B cell (primary cell): ENCODE results near the gene DCAF6. TPM values are rescaled to one million over a fixed set of nuclear protein-coding genes. Genes with fewer than 3 reads are reported as not detected.

Experiments
- ATAC-seq: fragments of 200-7000 bp; cut with Tn5 transposase; one replicate; pipeline ENCODE4 v1.10.0; 2021; ENCODE audit warnings: low read depth, mild to moderate bottlenecking, moderate number of reproducible peaks, moderate library complexity
- CTCF ChIA-PET: fragments of 350-600 bp; sonication (Branson Sonifier 250); formaldehyde crosslinking; loops from one replicate; lab custom pipeline; 2021; ENCODE audit warnings: antibody characterized with exemption, inconsistent platforms; lab: Charles Lee
- POLR2A ChIA-PET: fragments of 350-600 bp; sonication (Branson Sonifier 250); formaldehyde crosslinking; loops from one replicate; lab custom pipeline; 2021; ENCODE audit warnings: antibody characterized with exemption; lab: Charles Lee
- DNase-seq: peaks from one replicate; pipeline ENCODE4 v3.0.0; 2013
- H2AFZ ChIP-seq: 2 replicates; pipeline ENCODE4 v1.6.1; 2012; ENCODE audit warnings: mild to moderate bottlenecking, low read depth, low read length; ENCODE audit not compliant: insufficient read depth, poor library complexity, severe bottlenecking
- H3K27ac ChIP-seq, 2 donors: 1 replicate in 1 of 2; 2 replicates in 1 of 2; pipeline ENCODE4 v1.5.1; 2012 to 2013; ENCODE audit warnings: low read length in 2 of 2, mild to moderate bottlenecking in 2 of 2, moderate library complexity in 1 of 2
- H3K27me3 ChIP-seq, 4 experiments: fragments of 200-600 bp in 1 of 4; sonication (generic) in 1 of 4; replicated peaks in 1 of 4; 1 replicate in 2 of 4; 2 replicates in 2 of 4; pipeline versions ENCODE4 v1.6.1 to v1.7.0; 2013 to 2016; ENCODE audit warnings: low read length in 3 of 4, mild to moderate bottlenecking in 2 of 4, mixed read lengths in 1 of 4, moderate library complexity in 1 of 4; ENCODE audit not compliant: insufficient read depth in 4 of 4, control insufficient read depth in 3 of 4; ENCODE audit errors: control extremely low read depth in 1 of 4
- H3K36me3 ChIP-seq, 2 experiments: replicated peaks in 1 of 2; 1 replicate in 1 of 2; 2 replicates in 1 of 2; pipeline versions ENCODE4 v1.6.1 to v1.7.1; 2013; ENCODE audit warnings: low read length in 1 of 2; ENCODE audit not compliant: insufficient read depth in 2 of 2, control insufficient read depth in 1 of 2; ENCODE audit errors: control extremely low read depth in 1 of 2, extremely low read depth in 1 of 2
- H3K4me1 ChIP-seq, 2 donors: fragments of 200-600 bp in 1 of 2; sonication (generic) in 1 of 2; 1 replicate in 1 of 2; 2 replicates in 1 of 2; pipeline versions ENCODE4 v1.5.1 to v1.6.1; 2013 to 2017; ENCODE audit warnings: low read length in 2 of 2; ENCODE audit not compliant: control insufficient read depth in 2 of 2, insufficient read depth in 2 of 2
- H3K4me2 ChIP-seq: replicated peaks from 2 replicates; pipeline ENCODE3; 2012; ENCODE audit warnings: mild to moderate bottlenecking, low read depth, low read length; ENCODE audit not compliant: poor library complexity, severe bottlenecking
- H3K4me3 ChIP-seq, 5 experiments: fragments of 200-600 bp in 1 of 5; sonication (generic) in 1 of 5; 1 replicate in 3 of 5; 2 replicates in 2 of 5; pipeline versions ENCODE4 v1.5.1 to v1.7.0; 2011 to 2016; ENCODE audit warnings: low read length in 4 of 5, mild to moderate bottlenecking in 4 of 5, low read depth in 2 of 5, control low read depth in 1 of 5, moderate library complexity in 1 of 5; ENCODE audit not compliant: insufficient read depth in 1 of 5; ENCODE audit errors: control extremely low read depth in 1 of 5, extremely low read depth in 1 of 5
- H3K79me2 ChIP-seq: fragments of 200-600 bp; sonication (generic); one replicate; pipeline ENCODE4 v1.6.0; 2016; ENCODE audit warnings: low read length; ENCODE audit not compliant: control insufficient read depth, insufficient read depth
- H3K9ac ChIP-seq: fragments of 200-600 bp; sonication (generic); 2 replicates; pipeline ENCODE4 v1.6.1; 2017; ENCODE audit warnings: mild to moderate bottlenecking, low read length, moderate library complexity
- H3K9me3 ChIP-seq, 3 donors: one replicate each; pipeline versions ENCODE4 v1.6.1 to v1.7.1; 2013; ENCODE audit warnings: low read length in 2 of 3; ENCODE audit not compliant: control insufficient read depth in 2 of 3, insufficient read depth in 1 of 3; ENCODE audit errors: control extremely low read depth in 1 of 3
- H4K20me1 ChIP-seq: 2 replicates; pipeline ENCODE4 v1.6.0; 2012; ENCODE audit warnings: mild to moderate bottlenecking, low read length; ENCODE audit not compliant: insufficient read depth, control insufficient read depth, poor library complexity, severe bottlenecking
- H3K27ac Mint-ChIP-seq: one replicate; pipeline ENCODE4 v1.8.0; 2021; ENCODE audit warnings: mixed read lengths
- H3K27me3 Mint-ChIP-seq: one replicate; pipeline ENCODE4 v1.8.0; 2021; ENCODE audit warnings: mixed read lengths
- H3K4me1 Mint-ChIP-seq: one replicate; pipeline ENCODE4 v1.8.0; 2021; ENCODE audit warnings: mixed read lengths
- H3K4me3 Mint-ChIP-seq: one replicate; pipeline ENCODE4 v1.8.0; 2021; ENCODE audit warnings: mixed read lengths
- H3K9me3 Mint-ChIP-seq: one replicate; pipeline ENCODE4 v1.8.0; 2022; ENCODE audit warnings: mixed read lengths; ENCODE audit not compliant: insufficient read depth
- CTCF ChIP-seq: fragments of 200-600 bp; IDR thresholded peaks from one replicate; pipeline ENCODE4 v1.8.0; 2022; ENCODE audit warnings: antibody characterized with exemption, mild to moderate bottlenecking
- EZH2 ChIP-seq: IDR thresholded peaks from 2 replicates; pipeline ENCODE4 v1.6.1; 2012; ENCODE audit warnings: borderline replicate concordance, low read depth, mild to moderate bottlenecking, moderate library complexity, low read length; ENCODE audit not compliant: insufficient read depth, poor library complexity, severe bottlenecking
- WGBS: methylation state at CpG from one replicate; pipeline ENCODE4 v1.1.5; 2013; ENCODE audit warnings: missing lambda C conversion rate; ENCODE audit not compliant: insufficient coverage; 5-methylcytosine and 5-hydroxymethylcytosine counted together
- intact Hi-C: fragments of 100-400 bp; cut with micrococcal nuclease; formaldehyde crosslinking; loops from one replicate; pipeline ENCODE4 v1.10.0; 2022
- polyA plus RNA-seq: library from polyadenylated mRNA; depleted of rRNA; stranded (reverse); fragments of >200 nt; gene quantifications from 2 replicates; pipeline ENCODE4 v1.2.3, GENCODE V29; 2012
- total RNA-seq, 2 donors: library from RNA; stranded (reverse); fragments of 120-200 nt in 1 of 2; gene quantifications; 1 replicate in 1 of 2; 2 replicates in 1 of 2; pipeline versions ENCODE4 v1.2.3 to v1.2.4, GENCODE V29; 2013 to 2022

Gene DCAF6
- total and polyA plus RNA-seq, 2 donors (not counting 1 experiment from before 2014, with no cell fraction given) = 17.5 to 40.4 TPM

GRCh38 chr1:168093616-168094015 is 157.1 kb downstream of the DCAF6 start:
- Histone ChIP-seq H3K27me3 (no peaks in the 10 kb centered on the region), H3K79me2 (no peaks in the 10 kb centered on the region), H3K4me1 (no peaks in the 10 kb centered on the region), H3K36me3 (no peaks in the 10 kb centered on the region), H3K9me3 (no peaks in the 10 kb centered on the region), H4K20me1 (no peaks in the 10 kb centered on the region), H3K27ac (no peak overlapping the region), H2AFZ (no peak overlapping the region), H3K4me3 (no peak overlapping the region), H3K9ac (no peak overlapping the region), H3K4me2 (no peak overlapping the region)
- ChIA-PET POLR2A (no interaction called here), CTCF (interaction anchor here (2.8 kb wide), 1 partner anchor 8 kb away, joined by 11 read pairs; no protein-coding TSS in a partner anchor)
- no peaks in the 10 kb centered on the region for H3K4me1 Mint-ChIP-seq
- TF ChIP-seq CTCF (no peak), EZH2 (no peak)
- no peak for DNase-seq
- no peak overlapping the region for H3K4me3 Mint-ChIP-seq
- no peak overlapping the region for H3K27ac Mint-ChIP-seq
- WGBS = 94% methylated on average over 4 of the region's 4 CpGs
- H3K27me3 Mint-ChIP-seq = peaks cover 5% of the 10 kb centered on the region
- no peaks in the 10 kb centered on the region for H3K9me3 Mint-ChIP-seq
- intact Hi-C loops = no loop called here
- no peak for ATAC-seq

- 100% methylated on average over 5 of the region's 6 CpGs for WGBS
- H3K27ac ChIP-seq = no peak overlapping the region
- no peaks in the 10 kb centered on the region for H3K4me1 ChIP-seq
- no peak overlapping the region for H3K9ac ChIP-seq
- DNase-seq (no peak), ATAC-seq (no peak)
- POLR2A ChIA-PET = interaction anchor here (0.7 kb wide), 1 partner anchor 144 kb away, joined by 7 read pairs; no protein-coding TSS in a partner anchor
- CTCF ChIA-PET = interaction anchor here (2.0 to 2.8 kb wide), 2 partner anchors 10 to 13 kb away, joined by 7 to 11 read pairs; no protein-coding TSS in a partner anchor
- intact Hi-C loops = no loop called here
- H3K4me3 Mint-ChIP-seq = no peak overlapping the region
- no peak overlapping the region for H3K27ac Mint-ChIP-seq
- H3K4me2 ChIP-seq = no peak overlapping the region
- no peak overlapping the region for H3K4me3 ChIP-seq
- no peaks in the 10 kb centered on the region for H3K79me2 ChIP-seq
- no peaks in the 10 kb centered on the region for H3K9me3 ChIP-seq
- no peaks in the 10 kb centered on the region for H3K27me3 ChIP-seq
- H3K36me3 ChIP-seq = no peaks in the 10 kb centered on the region
- TF ChIP-seq EZH2 = no peak
- no peak for TF ChIP-seq CTCF
- H3K9me3 Mint-ChIP-seq = no peaks in the 10 kb centered on the region
- H3K4me1 Mint-ChIP-seq = no peaks in the 10 kb centered on the region
- no peak overlapping the region for H2AFZ ChIP-seq
- no peaks in the 10 kb centered on the region for H4K20me1 ChIP-seq
- H3K27me3 Mint-ChIP-seq = peaks cover 5% of the 10 kb centered on the region
Measured at GRCh38 chr1:168095476-168095875, 159.0 kb downstream of the DCAF6 start.
